ENCODE data around the gene GGT7. TPM values are rescaled to one million over a fixed set of nuclear protein-coding genes. Genes with fewer than 3 reads are reported as not detected.

GGT7 gene
- total and polyA plus RNA-seq, 9 of the 15 experiments (the other 6 are each of a cell fraction or from before 2014, with no cell fraction given): 0.04 to 18.3 (median 5.9) TPM

DNA sequence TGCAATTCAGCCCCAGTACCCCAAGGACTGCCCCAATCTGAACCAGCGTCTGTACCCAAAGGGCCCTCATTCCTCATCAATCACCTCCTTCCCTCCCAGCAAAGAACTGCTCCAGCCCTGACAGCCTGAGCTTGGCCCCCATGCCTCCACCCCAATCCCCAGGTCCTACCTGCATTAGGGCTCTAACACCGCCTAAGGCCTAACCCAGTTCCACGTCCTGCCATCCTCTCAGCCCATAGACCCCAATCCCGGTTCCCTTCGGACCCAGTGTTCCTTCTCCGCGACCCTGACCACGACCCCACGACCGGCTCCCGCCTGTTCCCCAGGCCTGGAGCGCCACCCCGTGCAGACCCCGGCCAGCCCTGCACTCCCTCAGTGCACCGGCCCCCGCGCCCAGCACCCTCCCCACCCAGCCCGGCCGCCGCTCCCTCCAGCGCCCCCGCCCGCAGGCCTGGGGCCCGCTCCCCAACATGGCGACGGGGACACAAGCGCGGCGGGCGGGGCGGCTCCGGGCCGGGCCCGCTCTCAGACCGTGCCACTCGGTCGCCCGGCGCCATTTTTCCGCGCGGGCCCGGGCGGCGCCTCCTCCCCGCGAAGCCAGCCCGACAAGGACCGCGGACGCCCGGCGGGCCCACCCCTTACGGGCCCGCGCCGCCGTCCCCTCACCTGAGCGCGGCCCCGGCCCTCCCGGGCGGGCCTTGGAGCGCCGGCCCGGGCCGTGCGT, 47.7 kb downstream of the GGT7 start (continued):
- no peak for TF ChIP-seq ZNF318 (IDR thresholded peaks at IDR 0.05; ENCODE audit: borderline replicate concordance in 1 of 2, low read depth in 1 of 2)
- no peak; the same call in 1 of the 2 replicates for TF ChIP-seq GTF2E2 (tag; IDR thresholded peaks at IDR 0.05)
- no peak; the same call in 1 of the 2 replicates for TF ChIP-seq ZNF232 (CRISPR knock-in tag; IDR thresholded peaks at IDR 0.05)
- no peak for TF ChIP-seq SMARCB1 (IDR thresholded peaks at IDR 0.05; ENCODE audit: insufficient read length, low read depth)
- no peak for TF ChIP-seq KDM5B (IDR thresholded peaks at IDR 0.05; ENCODE audit: insufficient replicate concordance, low read depth, low read length)
- TF ChIP-seq BRF1 (IDR thresholded peaks at IDR 0.05; ENCODE audit: borderline replicate concordance, extremely low read depth, insufficient read length): no peak
- no peak for TF ChIP-seq HINFP (tag; conservative IDR thresholded peaks at IDR 0.05; ENCODE audit: low read depth)
- TF ChIP-seq, protein P1, sequence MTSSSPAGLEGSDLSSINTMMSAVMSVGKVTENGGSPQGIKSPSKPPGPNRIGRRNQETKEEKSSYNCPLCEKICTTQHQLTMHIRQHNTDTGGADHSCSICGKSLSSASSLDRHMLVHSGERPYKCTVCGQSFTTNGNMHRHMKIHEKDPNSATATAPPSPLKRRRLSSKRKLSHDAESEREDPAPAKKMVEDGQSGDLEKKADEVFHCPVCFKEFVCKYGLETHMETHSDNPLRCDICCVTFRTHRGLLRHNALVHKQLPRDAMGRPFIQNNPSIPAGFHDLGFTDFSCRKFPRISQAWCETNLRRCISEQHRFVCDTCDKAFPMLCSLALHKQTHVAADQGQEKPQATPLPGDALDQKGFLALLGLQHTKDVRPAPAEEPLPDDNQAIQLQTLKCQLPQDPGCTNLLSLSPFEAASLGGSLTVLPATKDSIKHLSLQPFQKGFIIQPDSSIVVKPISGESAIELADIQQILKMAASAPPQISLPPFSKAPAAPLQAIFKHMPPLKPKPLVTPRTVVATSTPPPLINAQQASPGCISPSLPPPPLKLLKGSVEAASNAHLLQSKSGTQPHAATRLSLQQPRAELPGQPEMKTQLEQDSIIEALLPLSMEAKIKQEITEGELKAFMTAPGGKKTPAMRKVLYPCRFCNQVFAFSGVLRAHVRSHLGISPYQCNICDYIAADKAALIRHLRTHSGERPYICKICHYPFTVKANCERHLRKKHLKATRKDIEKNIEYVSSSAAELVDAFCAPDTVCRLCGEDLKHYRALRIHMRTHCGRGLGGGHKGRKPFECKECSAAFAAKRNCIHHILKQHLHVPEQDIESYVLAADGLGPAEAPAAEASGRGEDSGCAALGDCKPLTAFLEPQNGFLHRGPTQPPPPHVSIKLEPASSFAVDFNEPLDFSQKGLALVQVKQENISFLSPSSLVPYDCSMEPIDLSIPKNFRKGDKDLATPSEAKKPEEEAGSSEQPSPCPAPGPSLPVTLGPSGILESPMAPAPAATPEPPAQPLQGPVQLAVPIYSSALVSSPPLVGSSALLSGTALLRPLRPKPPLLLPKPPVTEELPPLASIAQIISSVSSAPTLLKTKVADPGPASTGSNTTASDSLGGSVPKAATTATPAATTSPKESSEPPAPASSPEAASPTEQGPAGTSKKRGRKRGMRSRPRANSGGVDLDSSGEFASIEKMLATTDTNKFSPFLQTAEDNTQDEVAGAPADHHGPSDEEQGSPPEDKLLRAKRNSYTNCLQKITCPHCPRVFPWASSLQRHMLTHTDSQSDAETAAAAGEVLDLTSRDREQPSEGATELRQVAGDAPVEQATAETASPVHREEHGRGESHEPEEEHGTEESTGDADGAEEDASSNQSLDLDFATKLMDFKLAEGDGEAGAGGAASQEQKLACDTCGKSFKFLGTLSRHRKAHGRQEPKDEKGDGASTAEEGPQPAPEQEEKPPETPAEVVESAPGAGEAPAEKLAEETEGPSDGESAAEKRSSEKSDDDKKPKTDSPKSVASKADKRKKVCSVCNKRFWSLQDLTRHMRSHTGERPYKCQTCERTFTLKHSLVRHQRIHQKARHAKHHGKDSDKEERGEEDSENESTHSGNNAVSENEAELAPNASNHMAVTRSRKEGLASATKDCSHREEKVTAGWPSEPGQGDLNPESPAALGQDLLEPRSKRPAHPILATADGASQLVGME (CRISPR knock-in tag; IDR thresholded peaks at IDR 0.05): no peak
- no peak for TF ChIP-seq SRSF7 (optimal IDR thresholded peaks at IDR 0.05; ENCODE audit: low read depth, low read length)
